ENCODE measurements around the gene PDXK. TPM values are rescaled to one million over a fixed set of nuclear protein-coding genes. Genes with fewer than 3 reads are reported as not detected.

The PDXK gene
- 62.1 and 113 TPM in 2 replicates for total RNA-seq

DNA sequence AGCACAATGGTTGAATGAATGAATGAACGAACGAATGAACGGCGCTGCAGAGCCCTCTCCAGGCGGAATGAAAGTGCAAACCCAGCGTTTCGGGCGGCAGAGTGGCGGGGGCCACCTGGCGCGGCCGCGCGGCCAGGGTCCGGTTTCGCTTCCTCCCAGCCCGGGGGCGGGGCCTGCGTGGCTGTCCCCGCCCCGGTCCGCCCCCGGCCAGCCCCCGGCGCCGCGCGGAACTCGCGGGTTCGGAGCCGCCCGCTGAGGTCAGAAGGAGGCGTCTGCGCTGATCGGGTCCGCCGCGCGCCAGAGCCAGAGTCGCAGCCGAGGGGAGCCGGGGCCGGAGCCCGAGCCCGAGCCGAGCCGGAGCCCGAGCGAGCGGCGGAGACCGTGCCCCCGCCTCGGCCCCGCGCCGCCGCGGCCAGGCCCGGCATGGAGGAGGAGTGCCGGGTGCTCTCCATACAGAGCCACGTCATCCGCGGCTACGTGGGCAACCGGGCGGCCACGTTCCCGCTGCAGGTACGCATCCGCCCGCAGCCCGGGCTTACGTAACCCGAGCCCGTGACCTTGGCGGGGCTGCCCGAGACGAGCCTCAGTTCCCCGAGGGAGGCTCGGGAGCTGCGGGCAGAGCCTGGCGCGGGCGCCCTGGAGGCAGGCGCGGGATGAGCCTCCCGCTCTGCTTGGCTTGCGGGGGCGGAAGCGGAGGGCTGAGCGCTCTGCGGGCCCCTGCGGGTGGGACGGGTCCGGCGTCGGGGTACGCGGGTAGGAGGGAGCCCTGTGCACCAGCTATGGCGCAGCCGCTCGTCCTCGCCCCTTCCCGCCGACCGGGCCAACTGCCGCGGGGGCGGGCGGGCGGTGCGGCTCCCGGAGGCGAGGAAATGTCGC, at the start of gene PDXK:
Gene PDXK, plus strand, starts transcription at position 258 of the 876 bp plus-strand sequence. Its CDS starts 166 bp downstream, at position 424.

GRCh38 chr21:43775795-43776430, 57.0 kb downstream of the PDXK start, which contains the start of gene CSTB:
CSTB (minus strand) TSS chr21:43776308; CDS start chr21:43776269, 39 bp downstream.

GRCh38 chr21:43789276-43790009, 70.5 kb downstream of the PDXK start, which contains the start of gene RRP1:
RRP1 (plus strand) TSS chr21:43789577; CDS start chr21:43789630, 53 bp downstream.

Other genes starting within 250 kb of the PDXK start
- 0.47 and 1.2 TPM in 2 replicates for gene HSF2BP, start 59.6 kb upstream of the PDXK start, total RNA-seq
- gene RRP1B, start 59.6 kb upstream of the PDXK start, total RNA-seq, result 18.8 and 20.7 TPM in 2 replicates
- 19.6 and 23.2 TPM in 2 replicates for gene CSTB, start 57.2 kb downstream of the PDXK start, total RNA-seq
- gene RRP1, start 70.4 kb downstream of the PDXK start, total RNA-seq, result 11.3 and 19.2 TPM in 2 replicates
- gene AGPAT3, start 146.1 kb downstream of the PDXK start, total RNA-seq, result 22.8 and 24.3 TPM in 2 replicates